IPS-15b (cell line): ENCODE results near the gene TGOLN2.
A peak's percentile ranks its signal among the peaks of the same experiment; 100 is the strongest.
"Not testable (repeated sequence)": the region's sequence is repeated elsewhere in the genome, so short reads cannot be mapped to it uniquely, and the experiment has no call there.

Source experiments
- H3K27me3 ChIP-seq: one replicate; pipeline ENCODE4 v1.6.1; 2013; ENCODE audit warnings: low read length; ENCODE audit not compliant: control insufficient read depth, insufficient read depth
- H3K36me3 ChIP-seq: one replicate; pipeline ENCODE4 v1.6.1; 2013; ENCODE audit warnings: low read length; ENCODE audit not compliant: control insufficient read depth, insufficient read depth
- H3K4me1 ChIP-seq: one replicate; pipeline ENCODE4 v1.6.1; 2013; ENCODE audit warnings: mild to moderate bottlenecking, low read length; ENCODE audit not compliant: control insufficient read depth, insufficient read depth
- H3K4me3 ChIP-seq: one replicate; pipeline ENCODE4 v1.5.1; 2013; ENCODE audit warnings: low read depth, low read length
- H3K9ac ChIP-seq: one replicate; pipeline ENCODE4 v1.6.1; 2013; ENCODE audit warnings: low read depth, mild to moderate bottlenecking, low read length
- H3K9me3 ChIP-seq: one replicate; pipeline ENCODE4 v1.6.1; 2013; ENCODE audit warnings: mild to moderate bottlenecking, low read length; ENCODE audit not compliant: control insufficient read depth, insufficient read depth

Gene TGOLN2

GRCh38 chr2:85355073-85355410, 27.3 kb upstream of the TGOLN2 start:
- no peaks in the 10 kb centered on the region for H3K27me3 ChIP-seq
- H3K9me3 ChIP-seq: no peaks in the 10 kb centered on the region
- H3K4me3 ChIP-seq: peak overlapping the region; percentile 100
- peaks cover 8% of the 10 kb centered on the region for H3K36me3 ChIP-seq
- H3K9ac ChIP-seq: peak overlapping the region; percentile 88
- H3K4me1 ChIP-seq: no peaks in the 10 kb centered on the region

DNA sequence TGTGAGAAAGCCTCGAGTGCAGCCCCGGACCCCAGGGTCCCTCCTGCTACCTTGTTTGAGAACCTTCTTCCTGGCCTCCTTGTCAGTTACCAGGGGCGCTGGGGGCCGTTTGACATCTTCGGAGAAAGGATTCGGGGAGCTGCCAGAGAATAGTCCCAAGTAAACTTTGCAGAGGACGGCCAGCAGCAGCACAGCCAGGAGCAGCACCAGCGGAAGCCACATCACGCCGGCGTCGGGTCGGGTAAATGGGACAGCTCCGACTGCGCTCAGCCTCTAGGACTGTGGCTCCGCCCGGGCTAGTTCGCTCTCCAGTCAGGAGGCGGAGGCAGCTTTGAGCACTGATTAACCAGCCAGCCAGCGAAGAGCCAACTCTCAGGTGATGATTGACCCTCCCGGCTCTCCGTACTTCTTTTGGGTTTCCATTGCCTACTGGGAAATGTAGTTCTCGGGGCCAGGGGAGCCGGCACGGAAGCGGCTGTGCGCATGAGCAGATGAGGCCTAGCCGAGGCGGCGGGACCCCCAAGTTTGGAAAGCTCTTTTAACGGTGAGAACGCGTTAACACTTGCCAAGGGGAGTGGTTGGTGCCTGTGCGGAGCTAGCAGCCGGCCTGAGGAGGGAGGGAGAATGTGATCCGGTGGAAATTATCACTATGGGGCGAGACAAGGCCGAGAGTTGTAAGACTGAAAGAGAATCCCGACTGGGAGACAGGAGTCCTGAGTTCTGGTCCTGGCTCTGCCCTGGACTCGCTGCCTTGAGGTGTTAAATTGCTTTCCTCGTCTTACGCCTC, 26.7 kb upstream of the TGOLN2 start, which contains the start of the genes ELMOD3 and RETSAT:
TSS of gene ELMOD3 (plus strand) at position 484 of the 787 bp plus-strand sequence. CDS start 2,430 bp downstream, outside the sequence.
TSS of gene RETSAT (minus strand) at position 243 of the 787 bp plus-strand sequence. CDS start at position 222, 21 bp downstream.
- peak within 1 kb of the TSS; percentile 100 for H3K4me3 ChIP-seq
- H3K9me3 ChIP-seq: no peaks in the 10 kb centered on the region
- no peaks in the 10 kb centered on the region for H3K27me3 ChIP-seq
- peaks cover 11% of the 10 kb centered on the region for H3K36me3 ChIP-seq
- peak within 1 kb of the TSS; percentile 88 for H3K9ac ChIP-seq
- no peaks in the 10 kb centered on the region for H3K4me1 ChIP-seq

DNA sequence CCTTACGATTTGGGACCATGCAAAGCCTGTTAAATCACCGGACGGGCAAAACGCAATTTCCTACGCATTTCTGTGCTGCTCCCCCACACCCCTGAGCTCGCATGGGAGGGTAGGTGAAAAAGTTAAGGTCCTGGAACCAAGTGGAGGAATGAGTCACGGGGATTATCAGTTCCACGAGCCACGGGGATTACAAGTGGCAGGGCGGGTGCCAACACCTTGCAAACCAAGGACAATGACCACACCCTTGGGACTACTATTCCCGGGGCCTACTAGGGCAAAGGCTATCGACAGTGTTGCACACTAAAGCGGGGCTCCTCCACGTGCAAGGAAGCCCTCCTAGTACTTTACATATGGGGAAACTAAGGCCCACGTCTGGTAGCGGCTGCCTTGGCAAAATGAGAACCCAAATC, 26.1 kb upstream of the TGOLN2 start:
- Histone ChIP-seq H3K36me3 (peaks cover 11% of the 10 kb centered on the region), H3K4me1 (no peaks in the 10 kb centered on the region), H3K27me3 (no peaks in the 10 kb centered on the region), H3K9me3 (no peaks in the 10 kb centered on the region), H3K9ac (peak overlapping the region; percentile 79), H3K4me3 (peak overlapping the region; percentile 100)

DNA sequence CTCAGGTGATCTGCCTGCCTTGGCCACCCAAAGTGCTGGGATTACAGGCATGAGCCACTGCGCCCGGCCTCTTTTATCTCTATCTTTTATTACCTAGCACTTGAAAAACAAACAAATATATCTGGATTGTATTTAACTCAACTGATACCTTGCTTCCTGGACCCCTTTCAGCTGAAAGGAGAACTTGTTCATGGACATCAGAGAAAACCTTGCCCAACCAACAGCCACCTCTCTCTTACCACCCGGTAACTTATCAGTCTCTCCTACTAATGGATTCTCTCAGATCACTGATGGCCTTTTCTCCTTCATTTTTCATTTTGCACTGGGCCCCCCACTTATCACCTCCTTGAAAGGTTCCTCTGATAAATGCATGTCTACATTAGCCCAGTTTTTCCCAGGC, 19.8 kb upstream of the TGOLN2 start:
- Histone ChIP-seq H3K4me3 (no peak overlapping the region), H3K9me3 (no peaks in the 10 kb centered on the region), H3K4me1 (no peaks in the 10 kb centered on the region), H3K9ac (no peak overlapping the region), H3K36me3 (peaks cover 17% of the 10 kb centered on the region), H3K27me3 (no peaks in the 10 kb centered on the region)

DNA sequence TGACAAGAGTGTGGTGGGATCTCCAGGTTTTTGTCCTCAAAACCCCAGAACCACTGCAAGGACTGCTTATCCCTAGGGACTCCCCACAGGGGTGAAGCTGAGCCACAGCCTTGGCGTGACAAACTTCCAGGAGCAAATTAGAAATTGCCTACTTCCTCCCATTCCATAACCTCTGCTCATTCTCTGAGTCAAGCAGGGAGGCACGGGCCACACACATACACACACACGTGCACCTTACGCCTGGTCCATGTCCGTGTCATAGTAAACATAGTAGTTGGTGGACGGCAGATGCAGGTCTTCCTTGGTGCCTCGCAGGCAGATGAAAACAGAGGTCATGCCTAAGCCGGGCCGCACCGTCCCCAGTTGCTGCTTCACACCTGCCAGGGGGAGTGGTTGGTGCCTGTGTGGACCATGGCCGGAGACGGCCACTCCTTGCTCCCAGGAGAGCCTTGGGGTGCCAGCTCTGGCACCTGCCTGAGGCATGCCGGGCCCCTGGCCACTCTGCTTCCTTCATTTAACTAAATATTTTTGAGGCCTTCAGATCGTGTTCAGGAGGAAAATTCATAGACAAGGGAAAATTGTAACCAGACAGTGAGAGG, 16.7 kb upstream of the TGOLN2 start:
- Histone ChIP-seq H3K9ac (no peak overlapping the region), H3K4me3 (no peak overlapping the region), H3K36me3 (peaks cover 9% of the 10 kb centered on the region), H3K9me3 (no peaks in the 10 kb centered on the region), H3K4me1 (no peaks in the 10 kb centered on the region), H3K27me3 (no peaks in the 10 kb centered on the region)

- not testable (repeated sequence) for H3K4me3 ChIP-seq, H3K4me1 ChIP-seq, H3K36me3 ChIP-seq, H3K27me3 ChIP-seq, H3K9me3 ChIP-seq, H3K9ac ChIP-seq
These were observed 15.6 kb upstream of the TGOLN2 start for GRCh38 chr2:85343207-85343895.

- Histone ChIP-seq H3K9me3 (no peaks in the 10 kb centered on the region), H3K4me1 (no peaks in the 10 kb centered on the region), H3K9ac (no peak overlapping the region), H3K4me3 (no peak overlapping the region), H3K36me3 (peaks cover 9% of the 10 kb centered on the region), H3K27me3 (no peaks in the 10 kb centered on the region)
These were observed 14.4 kb upstream of the TGOLN2 start for GRCh38 chr2:85342156-85342555.

GRCh38 chr2:85341269-85342029, 13.7 kb upstream of the TGOLN2 start:
- Histone ChIP-seq H3K36me3 (peaks cover 7% of the 10 kb centered on the region), H3K27me3 (no peaks in the 10 kb centered on the region), H3K4me3 (no peak overlapping the region), H3K9me3 (no peaks in the 10 kb centered on the region), H3K9ac (no peak overlapping the region), H3K4me1 (no peaks in the 10 kb centered on the region)

DNA sequence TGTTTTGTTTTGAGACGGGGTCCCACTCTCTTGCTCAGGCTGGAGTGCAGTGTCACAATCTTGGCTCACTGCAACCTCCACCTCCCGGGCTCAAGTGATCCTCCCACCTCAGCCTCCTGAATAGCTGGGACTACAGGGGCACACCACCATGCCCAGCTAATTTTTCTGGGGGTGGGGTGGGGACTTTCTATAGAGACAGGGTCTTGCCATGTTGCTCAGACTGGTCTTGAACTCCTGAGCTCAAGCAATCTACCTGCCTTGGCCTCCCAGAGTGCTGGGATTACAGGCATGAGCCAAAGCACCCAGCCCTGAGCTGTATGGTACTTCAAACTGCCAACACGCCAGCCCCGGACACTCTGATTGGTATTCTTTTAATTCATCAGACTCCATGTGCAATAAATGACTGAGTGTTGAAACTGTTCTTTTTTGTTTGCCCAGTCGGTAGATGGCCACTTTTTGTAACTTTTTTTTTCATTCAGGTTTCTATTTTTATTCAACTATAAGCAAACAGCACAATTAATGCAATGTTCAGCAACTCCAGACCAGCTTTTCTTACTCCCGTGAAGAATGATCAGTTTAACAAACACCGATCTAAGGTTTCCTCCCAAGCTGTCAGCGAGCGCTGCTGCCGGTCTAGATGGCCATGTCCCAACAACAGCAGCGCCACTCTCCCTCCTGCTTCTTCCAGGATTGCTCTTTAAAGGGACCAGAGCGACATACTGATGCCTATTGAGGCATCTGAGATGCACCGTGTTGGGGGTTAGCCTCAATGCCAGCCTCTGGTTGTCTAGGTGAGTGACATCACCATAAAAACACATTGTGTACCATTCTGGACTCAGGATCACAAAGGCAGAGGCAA, 12.5 kb upstream of the TGOLN2 start:
- H3K9ac ChIP-seq: no peak overlapping the region
- H3K9me3 ChIP-seq: no peaks in the 10 kb centered on the region

GRCh38 chr2:85334928-85335327, 7.1 kb upstream of the TGOLN2 start:
- Histone ChIP-seq H3K4me1 (no peaks in the 10 kb centered on the region), H3K9me3 (no peaks in the 10 kb centered on the region), H3K4me3 (no peak overlapping the region), H3K36me3 (no peaks in the 10 kb centered on the region), H3K27me3 (no peaks in the 10 kb centered on the region), H3K9ac (no peak overlapping the region)

More for the DNA sequence above, 12.5 kb upstream of the TGOLN2 start:
- Histone ChIP-seq H3K4me1 (no peaks in the 10 kb centered on the region), H3K36me3 (peaks cover 7% of the 10 kb centered on the region), H3K4me3 (no peak overlapping the region), H3K27me3 (no peaks in the 10 kb centered on the region)

- not testable (repeated sequence) for H3K27me3 ChIP-seq, H3K36me3 ChIP-seq
These were observed 6.1 kb upstream of the TGOLN2 start for GRCh38 chr2:85333877-85334276.

More at GRCh38 chr2:85333877-85334276, 6.1 kb upstream of the TGOLN2 start:
- H3K9me3 ChIP-seq, H3K4me1 ChIP-seq, H3K9ac ChIP-seq, H3K4me3 ChIP-seq: not testable (repeated sequence)
